DMS 273 treated with DMSO at 0.1 percent for 48 hours (cell line): ENCODE data around the gene MRPL23.

Source experiments
- DNase-seq: peaks from one replicate; lab custom pipeline; 2025; lab: John Stamatoyannopoulos, UW

MRPL23 gene

GRCh38 chr11:1990872-1991578 lies 43.9 kb downstream of the MRPL23 start:
- no peak for DNase-seq

GRCh38 chr11:1992111-1992510 lies 45.0 kb downstream of the MRPL23 start:
- no peak for DNase-seq

GRCh38 chr11:1994121-1994520 lies 47.0 kb downstream of the MRPL23 start:
- no peak for DNase-seq

- DNase-seq, result no peak
Observed at GRCh38 chr11:1997755-1998154, 50.6 kb downstream of the MRPL23 start, which contains the start of gene H19. H19 (minus strand) TSS chr11:1997842.

- no peak for DNase-seq
Observed at GRCh38 chr11:1998290-1998689, 51.2 kb downstream of the MRPL23 start.

- no peak for DNase-seq
Observed at GRCh38 chr11:1998861-1999260, 51.7 kb downstream of the MRPL23 start.

- DNase-seq, result no peak
Observed at GRCh38 chr11:2002042-2002776, 55.1 kb downstream of the MRPL23 start.

GRCh38 chr11:2002807-2003206 lies 55.7 kb downstream of the MRPL23 start:
- no peak for DNase-seq

- DNase-seq, result no peak
Observed at GRCh38 chr11:2004466-2004865, 57.3 kb downstream of the MRPL23 start.
